ENCODE measurements around the gene IFIT3. TPM values are rescaled to one million over a fixed set of nuclear protein-coding genes. Genes with fewer than 3 reads are reported as not detected.

IFIT3 gene
- total and polyA plus RNA-seq, 2 donors (not counting 1 experiment from before 2014, with no cell fraction given) = 33.5 to 62.9 TPM

GRCh38 chr10:89337484-89337883 is 9.7 kb downstream of the IFIT3 start:
- H4K20me1 ChIP-seq (ENCODE audit: control insufficient read depth, extremely low read depth, insufficient read depth, low read length) = no peaks in the 10 kb centered on the region
- DNase-seq (ENCODE audit: low read depth in 2 of 2) = peak; percentile 25 to 86
- no peak overlapping the region for H3K9ac ChIP-seq (ENCODE audit: insufficient read depth, low read length)
- H2AFZ ChIP-seq (ENCODE audit: low read length) = no peak overlapping the region
- H3K9me3 ChIP-seq (ENCODE audit: control insufficient read depth, insufficient read depth, low read depth, low read length) = no peaks in the 10 kb centered on the region
- peaks cover 2% of the 10 kb centered on the region for H3K4me1 ChIP-seq (ENCODE audit: control insufficient read depth, extremely low read depth, insufficient read depth, low read length)
- H3K27ac ChIP-seq (ENCODE audit: insufficient read depth, low read length) = no peak overlapping the region
- H3K79me2 ChIP-seq (ENCODE audit: control insufficient read depth, insufficient read depth, low read length) = peaks cover 4% of the 10 kb centered on the region
- H3K4me3 ChIP-seq (replicated peaks in 1 of 4; ENCODE audit: control extremely low read depth in 1 of 4, insufficient read depth in 1 of 4, low read depth in 3 of 4, low read length in 4 of 4) = no peak overlapping the region
- no peaks in the 10 kb centered on the region for H3K27me3 ChIP-seq (ENCODE audit: control insufficient read depth, insufficient read depth, low read length)
- peaks cover 2% of the 10 kb centered on the region for H3K36me3 ChIP-seq (ENCODE audit: control insufficient read depth, insufficient read depth, low read length)
- TF ChIP-seq, protein P1, sequence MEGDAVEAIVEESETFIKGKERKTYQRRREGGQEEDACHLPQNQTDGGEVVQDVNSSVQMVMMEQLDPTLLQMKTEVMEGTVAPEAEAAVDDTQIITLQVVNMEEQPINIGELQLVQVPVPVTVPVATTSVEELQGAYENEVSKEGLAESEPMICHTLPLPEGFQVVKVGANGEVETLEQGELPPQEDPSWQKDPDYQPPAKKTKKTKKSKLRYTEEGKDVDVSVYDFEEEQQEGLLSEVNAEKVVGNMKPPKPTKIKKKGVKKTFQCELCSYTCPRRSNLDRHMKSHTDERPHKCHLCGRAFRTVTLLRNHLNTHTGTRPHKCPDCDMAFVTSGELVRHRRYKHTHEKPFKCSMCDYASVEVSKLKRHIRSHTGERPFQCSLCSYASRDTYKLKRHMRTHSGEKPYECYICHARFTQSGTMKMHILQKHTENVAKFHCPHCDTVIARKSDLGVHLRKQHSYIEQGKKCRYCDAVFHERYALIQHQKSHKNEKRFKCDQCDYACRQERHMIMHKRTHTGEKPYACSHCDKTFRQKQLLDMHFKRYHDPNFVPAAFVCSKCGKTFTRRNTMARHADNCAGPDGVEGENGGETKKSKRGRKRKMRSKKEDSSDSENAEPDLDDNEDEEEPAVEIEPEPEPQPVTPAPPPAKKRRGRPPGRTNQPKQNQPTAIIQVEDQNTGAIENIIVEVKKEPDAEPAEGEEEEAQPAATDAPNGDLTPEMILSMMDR (conservative IDR thresholded peaks at IDR 0.05 in 1 of 2, IDR thresholded peaks at IDR 0.05 in 1 of 2; ENCODE audit: low read depth in 1 of 2, low read length in 2 of 2) = no peak
- no peak for TF ChIP-seq EZH2 (IDR thresholded peaks at IDR 0.05; ENCODE audit: low read length, missing control alignments)
- H3K4me2 ChIP-seq (ENCODE audit: extremely low read depth, insufficient read depth, low read length) = no peak overlapping the region

- TF ChIP-seq, protein P1 (conservative IDR thresholded peaks at IDR 0.05 in 1 of 2, IDR thresholded peaks at IDR 0.05 in 1 of 2; ENCODE audit: low read depth in 1 of 2, low read length in 2 of 2) = no peak
- TF ChIP-seq EZH2 (IDR thresholded peaks at IDR 0.05; ENCODE audit: low read length, missing control alignments) = no peak
- Histone ChIP-seq H2AFZ (ENCODE audit: low read length) (no peak overlapping the region), H3K79me2 (ENCODE audit: control insufficient read depth, insufficient read depth, low read length) (peaks cover 4% of the 10 kb centered on the region), H3K4me3 (replicated peaks in 1 of 4; ENCODE audit: control extremely low read depth in 1 of 4, insufficient read depth in 1 of 4, low read depth in 3 of 4, low read length in 4 of 4) (no peak overlapping the region), H3K27ac (ENCODE audit: insufficient read depth, low read length) (no peak overlapping the region), H3K9me3 (ENCODE audit: control insufficient read depth, insufficient read depth, low read depth, low read length) (no peaks in the 10 kb centered on the region), H3K4me1 (ENCODE audit: control insufficient read depth, extremely low read depth, insufficient read depth, low read length) (no peaks in the 10 kb centered on the region), H3K27me3 (ENCODE audit: control insufficient read depth, insufficient read depth, low read length) (no peaks in the 10 kb centered on the region), H3K4me2 (ENCODE audit: extremely low read depth, insufficient read depth, low read length) (no peak overlapping the region), H4K20me1 (ENCODE audit: control insufficient read depth, extremely low read depth, insufficient read depth, low read length) (no peaks in the 10 kb centered on the region), H3K9ac (ENCODE audit: insufficient read depth, low read length) (no peak overlapping the region), H3K36me3 (ENCODE audit: control insufficient read depth, insufficient read depth, low read length) (peaks cover 2% of the 10 kb centered on the region)
- no peak for DNase-seq (ENCODE audit: low read depth in 2 of 2)
Measured at GRCh38 chr10:89338713-89339112, 10.9 kb downstream of the IFIT3 start.

DNA sequence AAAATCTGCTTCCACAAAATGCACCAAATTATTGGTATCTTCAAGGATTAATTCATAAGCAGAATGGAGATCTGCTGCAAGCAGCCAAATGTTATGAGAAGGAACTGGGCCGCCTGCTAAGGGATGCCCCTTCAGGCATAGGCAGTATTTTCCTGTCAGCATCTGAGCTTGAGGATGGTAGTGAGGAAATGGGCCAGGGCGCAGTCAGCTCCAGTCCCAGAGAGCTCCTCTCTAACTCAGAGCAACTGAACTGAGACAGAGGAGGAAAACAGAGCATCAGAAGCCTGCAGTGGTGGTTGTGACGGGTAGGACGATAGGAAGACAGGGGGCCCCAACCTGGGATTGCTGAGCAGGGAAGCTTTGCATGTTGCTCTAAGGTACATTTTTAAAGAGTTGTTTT is 12.1 kb downstream of the IFIT3 start:
- TF ChIP-seq, protein P1 (conservative IDR thresholded peaks at IDR 0.05 in 1 of 2, IDR thresholded peaks at IDR 0.05 in 1 of 2; ENCODE audit: low read depth in 1 of 2, low read length in 2 of 2) = no peak
- no peak for TF ChIP-seq EZH2 (IDR thresholded peaks at IDR 0.05; ENCODE audit: low read length, missing control alignments)
- Histone ChIP-seq H3K9ac (ENCODE audit: insufficient read depth, low read length) (no peak overlapping the region), H3K79me2 (ENCODE audit: control insufficient read depth, insufficient read depth, low read length) (no peaks in the 10 kb centered on the region), H3K4me2 (ENCODE audit: extremely low read depth, insufficient read depth, low read length) (no peak overlapping the region), H3K9me3 (ENCODE audit: control insufficient read depth, insufficient read depth, low read depth, low read length) (no peaks in the 10 kb centered on the region), H3K27me3 (ENCODE audit: control insufficient read depth, insufficient read depth, low read length) (no peaks in the 10 kb centered on the region), H3K27ac (ENCODE audit: insufficient read depth, low read length) (no peak overlapping the region), H3K36me3 (ENCODE audit: control insufficient read depth, insufficient read depth, low read length) (peaks cover 2% of the 10 kb centered on the region), H3K4me3 (replicated peaks in 1 of 4; ENCODE audit: control extremely low read depth in 1 of 4, insufficient read depth in 1 of 4, low read depth in 3 of 4, low read length in 4 of 4) (no peak overlapping the region), H4K20me1 (ENCODE audit: control insufficient read depth, extremely low read depth, insufficient read depth, low read length) (no peaks in the 10 kb centered on the region), H2AFZ (ENCODE audit: low read length) (no peak overlapping the region), H3K4me1 (ENCODE audit: control insufficient read depth, extremely low read depth, insufficient read depth, low read length) (no peaks in the 10 kb centered on the region)
- DNase-seq (ENCODE audit: low read depth in 2 of 2) = no peak

Data from fibroblast of lung (primary cell).